IMR-90 (cell line): ENCODE data around the gene GGN. TPM values are rescaled to one million over a fixed set of nuclear protein-coding genes. Genes with fewer than 3 reads are reported as not detected.

Experiments
- ATAC-seq: fragments of 200-7000 bp; cut with Tn5 transposase; 2 replicates; pipeline ENCODE4 v1.9.1; 2020; ENCODE audit warnings: low read depth, mild to moderate bottlenecking, moderate library complexity
- BruUV-seq: library from RNA; stranded (reverse); fragments of 400-500 nt; replicated peaks from 2 replicates; lab custom pipeline; 2021; lab: Mats Ljungman, UMichigan
- CTCF ChIA-PET: fragments of 300-600 bp; formaldehyde crosslinking; extraction: SDS; loops from one replicate; lab custom pipeline; 2021; ENCODE audit warnings: antibody characterized with exemption; lab: Yijun Ruan, JAX
- POLR2A ChIA-PET: fragments of 300-600 bp; sonication (Branson Sonifier 250); formaldehyde crosslinking; loops from one replicate; lab custom pipeline; 2022; ENCODE audit warnings: antibody characterized with exemption; ENCODE audit not compliant: unreplicated experiment; lab: Charles Lee
- DNase-seq: peaks from one replicate; pipeline ENCODE4 v3.0.0; 2013
- H2AFZ ChIP-seq: replicated peaks from 2 replicates; pipeline ENCODE3; 2013; ENCODE audit warnings: low read length, mild to moderate bottlenecking; ENCODE audit not compliant: poor library complexity
- H2AK5ac ChIP-seq: 2 replicates; pipeline ENCODE4 v1.6.1; 2013; ENCODE audit warnings: low read depth, low read length, inconsistent platforms
- H2AK9ac ChIP-seq: replicated peaks from 2 replicates; pipeline ENCODE3; 2013; ENCODE audit warnings: mild to moderate bottlenecking, low read depth, low read length, moderate library complexity; ENCODE audit not compliant: poor library complexity
- H2BK120ac ChIP-seq: 2 replicates; pipeline ENCODE4 v1.6.1; 2013; ENCODE audit warnings: low read depth, low read length, inconsistent platforms
- H2BK15ac ChIP-seq: 3 replicates; pipeline ENCODE4 v1.6.1; 2013; ENCODE audit warnings: low read depth, low read length, inconsistent platforms
- H2BK20ac ChIP-seq: 2 replicates; pipeline ENCODE4 v1.6.1; 2013; ENCODE audit warnings: low read depth, mild to moderate bottlenecking, inconsistent platforms, low read length, moderate library complexity
- H2BK5ac ChIP-seq: 2 replicates; pipeline ENCODE4 v1.6.1; 2013; ENCODE audit warnings: mild to moderate bottlenecking, low read depth, low read length, inconsistent platforms; ENCODE audit not compliant: poor library complexity, severe bottlenecking
- H3K14ac ChIP-seq: replicated peaks from 2 replicates; pipeline ENCODE4 v1.6.1; 2013; ENCODE audit warnings: low read depth, low read length, inconsistent platforms
- H3K18ac ChIP-seq: 2 replicates; pipeline ENCODE4 v1.6.1; 2013; ENCODE audit warnings: low read depth, low read length, control low read depth
- H3K23ac ChIP-seq: 2 replicates; pipeline ENCODE4 v1.6.1; 2013; ENCODE audit warnings: low read depth, low read length, inconsistent platforms
- H3K27ac ChIP-seq: 2 replicates; pipeline ENCODE4 v1.5.1; 2013; ENCODE audit warnings: mild to moderate bottlenecking, control low read depth, low read length; ENCODE audit not compliant: insufficient read depth
- H3K27me3 ChIP-seq: 2 replicates; pipeline ENCODE4 v1.6.1; 2013; ENCODE audit warnings: low read length; ENCODE audit not compliant: control insufficient read depth, insufficient read depth
- H3K36me3 ChIP-seq: 2 replicates; pipeline ENCODE4 v1.6.1; 2013; ENCODE audit warnings: low read length, mixed read lengths; ENCODE audit not compliant: control insufficient read depth, insufficient read depth
- H3K4ac ChIP-seq: 2 replicates; pipeline ENCODE4 v1.6.1; 2013; ENCODE audit warnings: low read depth, low read length, inconsistent platforms
- H3K4me1 ChIP-seq: 2 replicates; pipeline ENCODE4 v1.6.1; 2013; ENCODE audit warnings: low read length, mixed read lengths; ENCODE audit not compliant: control insufficient read depth, insufficient read depth
- H3K4me2 ChIP-seq: 2 replicates; pipeline ENCODE4 v1.6.1; 2013; ENCODE audit warnings: low read depth, mild to moderate bottlenecking, control low read depth, low read length, moderate library complexity
- H3K4me3 ChIP-seq: 2 replicates; pipeline ENCODE4 v1.5.1; 2013; ENCODE audit warnings: low read depth, mild to moderate bottlenecking, control low read depth, low read length, moderate library complexity; ENCODE audit not compliant: insufficient read depth
- H3K56ac ChIP-seq: 2 replicates; pipeline ENCODE4 v1.6.1; 2013; ENCODE audit warnings: low read length, inconsistent platforms; ENCODE audit not compliant: insufficient read depth; ENCODE audit errors: extremely low read depth
- H3K79me1 ChIP-seq, 2 experiments: 2 replicates each; pipeline ENCODE4 v1.6.1; 2013; ENCODE audit warnings: low read length in 2 of 2, inconsistent platforms in 1 of 2, low read depth in 1 of 2
- H3K9ac ChIP-seq: 2 replicates; pipeline ENCODE4 v1.6.1; 2013; ENCODE audit warnings: low read depth, low read length, control low read depth
- H3K9me1 ChIP-seq: 2 replicates; pipeline ENCODE4 v1.6.1; 2013; ENCODE audit warnings: low read length, inconsistent platforms; ENCODE audit not compliant: insufficient read depth
- H3K9me3 ChIP-seq: 2 replicates; pipeline ENCODE4 v1.6.1; 2013; ENCODE audit warnings: low read length; ENCODE audit not compliant: control insufficient read depth, insufficient read depth
- H4K20me1 ChIP-seq: 2 replicates; pipeline ENCODE4 v1.6.1; 2013; ENCODE audit warnings: low read length, inconsistent platforms; ENCODE audit not compliant: insufficient read depth
- H4K5ac ChIP-seq: 2 replicates; pipeline ENCODE4 v1.6.1; 2013; ENCODE audit warnings: mild to moderate bottlenecking, low read depth, low read length, control low read depth
- H4K8ac ChIP-seq, 2 experiments: 2 replicates each; pipeline ENCODE4 v1.6.1; 2013; ENCODE audit warnings: low read depth in 2 of 2, low read length in 2 of 2, control low read depth in 1 of 2, inconsistent platforms in 1 of 2
- H4K91ac ChIP-seq: 2 replicates; pipeline ENCODE4 v1.6.1; 2013; ENCODE audit warnings: low read depth, low read length, inconsistent platforms; ENCODE audit not compliant: insufficient read depth
- CEBPB ChIP-seq: IDR thresholded peaks from 2 replicates; pipeline ENCODE4 v1.6.1; 2012; ENCODE audit warnings: low read depth, low read length, improper control_type of control experiment
- MXI1 ChIP-seq: IDR thresholded peaks from 2 replicates; pipeline ENCODE4 v1.6.1; 2012; ENCODE audit warnings: low read depth, mild to moderate bottlenecking, low read length, moderate library complexity, borderline replicate concordance
- WGBS, 2 experiments: methylation state at CpG; one replicate each; pipeline versions ENCODE4 v1.1.5 to v1.1.7; 2013; ENCODE audit warnings: missing lambda C conversion rate in 2 of 2; ENCODE audit not compliant: insufficient read length in 1 of 2; ENCODE audit errors: extremely low coverage in 2 of 2; 5-methylcytosine and 5-hydroxymethylcytosine counted together
- dilution Hi-C: fragments of 300-500 bp; cut with HindIII; formaldehyde crosslinking; loops from one replicate; pipeline ENCODE4 v1.14.3; 2018; ENCODE audit warnings: low sequenced_read_pairs; ENCODE audit not compliant: unreplicated experiment
- in situ Hi-C: fragments of 300-500 bp; cut with MboI; formaldehyde crosslinking; loops from 3 replicates; pipeline ENCODE4 v1.14.3; 2019; ENCODE audit warnings: low sequenced_read_pairs, inconsistent platforms, mixed read lengths
- intact Hi-C: fragments of 100-400 bp; cut with micrococcal nuclease; formaldehyde crosslinking; loops from 2 replicates; pipeline ENCODE4 v1.10.0; 2022
- polyA plus RNA-seq, 3 experiments: library from polyadenylated mRNA; depleted of rRNA; stranded (reverse); fragments of >200 nt; gene quantifications; 2 replicates each; pipeline ENCODE4 v1.2.3, GENCODE V29; 2012; ENCODE audit warnings: low replicate concordance in 1 of 3
- total RNA-seq: library from RNA; depleted of rRNA; stranded (reverse); fragments of >200 nt; gene quantifications from 2 replicates; pipeline ENCODE4 v1.2.3, GENCODE V29; 2012

GGN gene
- total and polyA plus RNA-seq, 2 of the 4 experiments (the other 2 are of a cell fraction), result under 0.01 to 0.65 TPM

DNA sequence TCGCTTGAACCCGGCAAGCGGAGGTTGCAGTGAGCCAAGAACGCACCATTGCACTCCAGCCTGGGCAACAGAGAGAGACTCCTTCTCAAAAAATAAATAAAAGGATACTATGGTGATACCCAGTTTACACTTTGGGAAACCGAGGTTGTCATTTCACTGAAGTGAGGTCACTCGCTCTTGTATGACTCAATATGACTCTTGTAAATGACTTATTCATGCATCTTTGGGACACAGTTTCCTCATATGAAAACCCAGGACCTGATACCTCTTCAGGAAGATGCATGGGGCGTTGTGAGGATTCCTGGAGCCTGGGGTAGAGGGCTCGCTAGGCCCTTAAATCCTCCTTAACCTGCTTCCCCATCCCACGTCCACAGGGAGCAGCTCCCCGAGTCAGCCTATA lies 9.0 kb downstream of the GGN start:
- ATAC-seq, result no peak

More for the DNA sequence above, 9.0 kb downstream of the GGN start:
- Histone ChIP-seq H3K9me1 (peaks cover 24% of the 10 kb centered on the region), H3K4me2 (no peak overlapping the region), H2BK5ac (no peak overlapping the region), H3K14ac (no peak overlapping the region), H3K9me3 (no peaks in the 10 kb centered on the region), H4K8ac (no peak overlapping the region), H2BK20ac (no peak overlapping the region), H2AFZ (no peak overlapping the region), H3K27me3 (no peaks in the 10 kb centered on the region), H2AK9ac (no peak overlapping the region), H4K91ac (no peak overlapping the region), H2BK15ac (no peak overlapping the region), H4K5ac (no peak overlapping the region), H3K56ac (no peak overlapping the region), H3K18ac (no peak overlapping the region), H3K9ac (no peak overlapping the region), H3K79me1 (peaks cover 24 to 74% of the 10 kb centered on the region in 2 experiments; a peak in 3 of 4 replicates), H3K4me3 (no peak overlapping the region), H4K20me1 (peaks cover 56% of the 10 kb centered on the region), H3K27ac (no peak overlapping the region), H2BK120ac (no peak overlapping the region), H3K4ac (no peak overlapping the region), H3K36me3 (peaks cover 53% of the 10 kb centered on the region), H3K4me1 (peaks cover 12% of the 10 kb centered on the region), H2AK5ac (no peak overlapping the region), H3K23ac (no peak overlapping the region)
- WGBS, 2 experiments, result 73% methylated on average over 3 of the region's 10 CpGs; no CpG with 5 or more reads in 1 of the 2 experiments
- no peak for TF ChIP-seq MXI1
- TF ChIP-seq CEBPB, result peak; percentile 16; the same call in 1 of the 2 replicates
- DNase-seq, result peak; percentile 59
- no TSS peak for BruUV-seq
- intact Hi-C loops, result no loop called here
- in situ Hi-C loops, result no loop called here
- CTCF ChIA-PET, result no interaction called here
- POLR2A ChIA-PET, result no interaction called here
- dilution Hi-C loops, result no loop called here
